ENCODE data around the gene WDR89.
"Not testable (repeated sequence)": the region's sequence is repeated elsewhere in the genome, so short reads cannot be mapped to it uniquely, and the experiment has no call there.

WDR89 gene

GRCh38 chr14:63672417-63673180 is 30.9 kb upstream of the WDR89 start:
- peaks cover 5% of the 10 kb centered on the region for H3K36me3 ChIP-seq (ENCODE audit: insufficient read depth, low read length)
- H3K9me3 ChIP-seq (replicated peaks; ENCODE audit: low read length) = no peaks in the 10 kb centered on the region
- H3K4me2 ChIP-seq (ENCODE audit: low read length) = no peak overlapping the region
- peaks cover 5% of the 10 kb centered on the region for H3K4me1 ChIP-seq (ENCODE audit: control insufficient read depth, insufficient read depth, low read length)
- H3K27me3 ChIP-seq (ENCODE audit: control insufficient read depth, insufficient read depth, low read length) = no peaks in the 10 kb centered on the region
- H3K9ac ChIP-seq (ENCODE audit: low read depth, low read length) = no peak overlapping the region
- H3K4me3 ChIP-seq (ENCODE audit: low read length) = no peak overlapping the region

- no peak overlapping the region for H3K4me3 ChIP-seq (ENCODE audit: low read length)
- no peak overlapping the region for H3K9ac ChIP-seq (ENCODE audit: low read depth, low read length)
- peaks cover 5% of the 10 kb centered on the region for H3K36me3 ChIP-seq (ENCODE audit: insufficient read depth, low read length)
- no peaks in the 10 kb centered on the region for H3K9me3 ChIP-seq (replicated peaks; ENCODE audit: low read length)
- no peaks in the 10 kb centered on the region for H3K27me3 ChIP-seq (ENCODE audit: control insufficient read depth, insufficient read depth, low read length)
- no peak overlapping the region for H3K4me2 ChIP-seq (ENCODE audit: low read length)
- H3K4me1 ChIP-seq (ENCODE audit: control insufficient read depth, insufficient read depth, low read length) = no peaks in the 10 kb centered on the region
Observed at GRCh38 chr14:63671987-63672386, 30.3 kb upstream of the WDR89 start.

- Histone ChIP-seq H3K4me3 (ENCODE audit: low read length) (no peak overlapping the region), H3K36me3 (ENCODE audit: insufficient read depth, low read length) (no peaks in the 10 kb centered on the region), H3K9me3 (replicated peaks; ENCODE audit: low read length) (no peaks in the 10 kb centered on the region), H3K4me1 (ENCODE audit: control insufficient read depth, insufficient read depth, low read length) (no peaks in the 10 kb centered on the region), H3K4me2 (ENCODE audit: low read length) (no peak overlapping the region), H3K27me3 (ENCODE audit: control insufficient read depth, insufficient read depth, low read length) (no peaks in the 10 kb centered on the region), H3K9ac (ENCODE audit: low read depth, low read length) (no peak overlapping the region)
Observed at GRCh38 chr14:63670692-63671091, 29.0 kb upstream of the WDR89 start.

GRCh38 chr14:63666335-63666734 is 24.7 kb upstream of the WDR89 start:
- Histone ChIP-seq H3K9ac (ENCODE audit: low read depth, low read length) (no peak overlapping the region), H3K9me3 (replicated peaks; ENCODE audit: low read length) (no peaks in the 10 kb centered on the region), H3K4me1 (ENCODE audit: control insufficient read depth, insufficient read depth, low read length) (no peaks in the 10 kb centered on the region), H3K4me2 (ENCODE audit: low read length) (no peak overlapping the region), H3K36me3 (ENCODE audit: insufficient read depth, low read length) (no peaks in the 10 kb centered on the region), H3K4me3 (ENCODE audit: low read length) (no peak overlapping the region), H3K27me3 (ENCODE audit: control insufficient read depth, insufficient read depth, low read length) (no peaks in the 10 kb centered on the region)

GRCh38 chr14:63663428-63664341 is 22.0 kb upstream of the WDR89 start:
- no peak overlapping the region for H3K4me3 ChIP-seq (ENCODE audit: low read length)
- H3K27me3 ChIP-seq (ENCODE audit: control insufficient read depth, insufficient read depth, low read length) = no peaks in the 10 kb centered on the region
- H3K36me3 ChIP-seq (ENCODE audit: insufficient read depth, low read length) = no peaks in the 10 kb centered on the region
- H3K4me1 ChIP-seq (ENCODE audit: control insufficient read depth, insufficient read depth, low read length) = no peaks in the 10 kb centered on the region
- no peaks in the 10 kb centered on the region for H3K9me3 ChIP-seq (replicated peaks; ENCODE audit: low read length)
- H3K4me2 ChIP-seq (ENCODE audit: low read length) = no peak overlapping the region
- no peak overlapping the region for H3K9ac ChIP-seq (ENCODE audit: low read depth, low read length)

- Histone ChIP-seq H3K36me3 (ENCODE audit: insufficient read depth, low read length) (no peaks in the 10 kb centered on the region), H3K4me2 (ENCODE audit: low read length) (no peak overlapping the region), H3K9me3 (replicated peaks; ENCODE audit: low read length) (no peaks in the 10 kb centered on the region), H3K4me3 (ENCODE audit: low read length) (no peak overlapping the region), H3K27me3 (ENCODE audit: control insufficient read depth, insufficient read depth, low read length) (no peaks in the 10 kb centered on the region), H3K4me1 (ENCODE audit: control insufficient read depth, insufficient read depth, low read length) (no peaks in the 10 kb centered on the region), H3K9ac (ENCODE audit: low read depth, low read length) (no peak overlapping the region)
Observed at GRCh38 chr14:63662776-63663175, 21.1 kb upstream of the WDR89 start.

- not testable (repeated sequence) for H3K27me3 ChIP-seq (ENCODE audit: control insufficient read depth, insufficient read depth, low read length); H3K4me3 ChIP-seq (ENCODE audit: low read length); H3K4me1 ChIP-seq (ENCODE audit: control insufficient read depth, insufficient read depth, low read length)
Observed at GRCh38 chr14:63661881-63662280, 20.2 kb upstream of the WDR89 start.

GRCh38 chr14:63659726-63660125 is 18.1 kb upstream of the WDR89 start:
- Histone ChIP-seq H3K4me2 (ENCODE audit: low read length) (no peak overlapping the region), H3K9ac (ENCODE audit: low read depth, low read length) (no peak overlapping the region), H3K36me3 (ENCODE audit: insufficient read depth, low read length) (no peaks in the 10 kb centered on the region), H3K27me3 (ENCODE audit: control insufficient read depth, insufficient read depth, low read length) (no peaks in the 10 kb centered on the region), H3K4me1 (ENCODE audit: control insufficient read depth, insufficient read depth, low read length) (no peaks in the 10 kb centered on the region), H3K4me3 (ENCODE audit: low read length) (no peak overlapping the region), H3K9me3 (replicated peaks; ENCODE audit: low read length) (no peaks in the 10 kb centered on the region)

More at GRCh38 chr14:63661881-63662280, 20.2 kb upstream of the WDR89 start:
- H3K4me2 ChIP-seq (ENCODE audit: low read length); H3K9me3 ChIP-seq (replicated peaks; ENCODE audit: low read length); H3K36me3 ChIP-seq (ENCODE audit: insufficient read depth, low read length); H3K9ac ChIP-seq (ENCODE audit: low read depth, low read length): not testable (repeated sequence)

- Histone ChIP-seq H3K27me3 (ENCODE audit: control insufficient read depth, insufficient read depth, low read length) (no peaks in the 10 kb centered on the region), H3K4me3 (ENCODE audit: low read length) (no peak overlapping the region), H3K9me3 (replicated peaks; ENCODE audit: low read length) (no peaks in the 10 kb centered on the region), H3K36me3 (ENCODE audit: insufficient read depth, low read length) (no peaks in the 10 kb centered on the region), H3K4me2 (ENCODE audit: low read length) (no peak overlapping the region), H3K4me1 (ENCODE audit: control insufficient read depth, insufficient read depth, low read length) (peaks cover 3% of the 10 kb centered on the region), H3K9ac (ENCODE audit: low read depth, low read length) (no peak overlapping the region)
Observed at GRCh38 chr14:63656194-63656593, 14.5 kb upstream of the WDR89 start.

GRCh38 chr14:63654936-63655335 is 13.3 kb upstream of the WDR89 start:
- H3K9me3 ChIP-seq (replicated peaks; ENCODE audit: low read length) = no peaks in the 10 kb centered on the region
- H3K4me2 ChIP-seq (ENCODE audit: low read length) = no peak overlapping the region
- H3K4me3 ChIP-seq (ENCODE audit: low read length) = no peak overlapping the region
- peaks cover 11% of the 10 kb centered on the region for H3K4me1 ChIP-seq (ENCODE audit: control insufficient read depth, insufficient read depth, low read length)
- no peak overlapping the region for H3K9ac ChIP-seq (ENCODE audit: low read depth, low read length)
- no peaks in the 10 kb centered on the region for H3K36me3 ChIP-seq (ENCODE audit: insufficient read depth, low read length)
- H3K27me3 ChIP-seq (ENCODE audit: control insufficient read depth, insufficient read depth, low read length) = no peaks in the 10 kb centered on the region

- H3K9ac ChIP-seq (ENCODE audit: low read depth, low read length) = no peak overlapping the region
- H3K36me3 ChIP-seq (ENCODE audit: insufficient read depth, low read length) = no peaks in the 10 kb centered on the region
- no peak overlapping the region for H3K4me2 ChIP-seq (ENCODE audit: low read length)
- peaks cover 11% of the 10 kb centered on the region for H3K4me1 ChIP-seq (ENCODE audit: control insufficient read depth, insufficient read depth, low read length)
- no peaks in the 10 kb centered on the region for H3K9me3 ChIP-seq (replicated peaks; ENCODE audit: low read length)
- no peak overlapping the region for H3K4me3 ChIP-seq (ENCODE audit: low read length)
- H3K27me3 ChIP-seq (ENCODE audit: control insufficient read depth, insufficient read depth, low read length) = no peaks in the 10 kb centered on the region
Observed at GRCh38 chr14:63654346-63654745, 12.7 kb upstream of the WDR89 start.
